Peyer's patch (tissue), 4 donors: Measurements from ENCODE around the gene RCOR1. TPM values are rescaled to one million over a fixed set of nuclear protein-coding genes. Genes with fewer than 3 reads are reported as not detected.

ENCODE experiments used
- DNase-seq, 3 donors: peaks; one replicate each; pipeline ENCODE4 v3.0.0-alpha.2; 2017 to 2019
- H3K27ac ChIP-seq, 4 donors: fragments of 200-600 bp; sonication (generic); one replicate each; pipeline ENCODE4 v1.5.1; 2016 to 2019
- H3K27me3 ChIP-seq, 2 donors: fragments of 200-600 bp; sonication (generic); one replicate each; pipeline ENCODE4 v1.5.1; 2019
- H3K36me3 ChIP-seq, 3 donors: fragments of 200-600 bp; sonication (generic); one replicate each; pipeline ENCODE4 v1.5.1; 2016 to 2019
- H3K4me1 ChIP-seq, 4 donors: fragments of 200-600 bp; sonication (generic); one replicate each; pipeline ENCODE4 v1.5.1; 2016 to 2019
- H3K4me3 ChIP-seq, 4 donors: fragments of 200-600 bp; sonication (generic); 1 replicate in 3 of 4; 2 replicates in 1 of 4; pipeline ENCODE4 v1.5.1; 2016 to 2019; ENCODE audit warnings: mild to moderate bottlenecking in 1 of 4
- H3K9me3 ChIP-seq, 4 donors: fragments of 200-600 bp; sonication (generic); one replicate each; pipeline ENCODE4 v1.5.1; 2016 to 2019; ENCODE audit warnings: mild to moderate bottlenecking in 1 of 4
- POLR2A ChIP-seq, 2 donors: fragments of 450-650 bp; IDR thresholded peaks; one replicate each; pipeline ENCODE4 v1.5.1; 2017; ENCODE audit warnings: antibody characterized with exemption in 2 of 2, mild to moderate bottlenecking in 2 of 2, moderate library complexity in 2 of 2
- total RNA-seq, 4 donors: library from RNA; depleted of rRNA; stranded (reverse); fragments of >200 nt; gene quantifications; one replicate each; pipeline ENCODE4 v1.1.0, GENCODE V29; 2016
- TF ChIP-seq, protein P1 (sequence below), 6 experiments: fragments of 450-650 bp in 4 of 6; fragments of 200-600 bp in 2 of 6; sonication (generic) in 1 of 6; IDR thresholded peaks; one replicate each; pipeline ENCODE4 v1.5.1; 2017 to 2019; ENCODE audit warnings: antibody characterized with exemption in 6 of 6, mild to moderate bottlenecking in 3 of 6, moderate library complexity in 1 of 6

RCOR1 gene
- total RNA-seq, 4 donors from 2014 or later = 16.5 to 26.3 (median 21.1) TPM

DNA sequence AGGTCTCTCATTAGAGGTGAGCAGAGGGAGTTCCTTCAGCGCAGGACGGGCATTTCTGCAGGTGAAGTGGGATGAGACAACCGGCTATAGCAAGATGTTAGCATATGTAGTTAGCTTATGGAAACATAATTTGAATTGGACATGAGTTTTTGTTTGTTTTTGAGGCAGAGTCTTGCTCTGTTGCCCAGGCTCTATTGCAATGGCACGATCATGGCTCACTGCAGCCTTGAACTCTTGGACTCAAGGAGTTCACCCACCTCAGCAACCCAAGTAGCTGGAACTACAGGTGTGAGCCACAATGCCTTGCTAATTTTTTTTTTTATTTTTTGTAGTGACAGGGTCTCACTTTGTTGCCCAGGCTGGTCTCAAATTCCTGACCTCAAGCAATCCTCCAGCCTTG, 69.2 kb downstream of the RCOR1 start:
- Histone ChIP-seq H3K4me3 (no peak overlapping the region), H3K4me1 (no peaks in the 10 kb centered on the region), H3K27ac (no peak overlapping the region), H3K36me3 (no peaks in the 10 kb centered on the region), H3K9me3 (no peaks in the 10 kb centered on the region), H3K27me3 (no peaks in the 10 kb centered on the region)
- TF ChIP-seq, protein P1, sequence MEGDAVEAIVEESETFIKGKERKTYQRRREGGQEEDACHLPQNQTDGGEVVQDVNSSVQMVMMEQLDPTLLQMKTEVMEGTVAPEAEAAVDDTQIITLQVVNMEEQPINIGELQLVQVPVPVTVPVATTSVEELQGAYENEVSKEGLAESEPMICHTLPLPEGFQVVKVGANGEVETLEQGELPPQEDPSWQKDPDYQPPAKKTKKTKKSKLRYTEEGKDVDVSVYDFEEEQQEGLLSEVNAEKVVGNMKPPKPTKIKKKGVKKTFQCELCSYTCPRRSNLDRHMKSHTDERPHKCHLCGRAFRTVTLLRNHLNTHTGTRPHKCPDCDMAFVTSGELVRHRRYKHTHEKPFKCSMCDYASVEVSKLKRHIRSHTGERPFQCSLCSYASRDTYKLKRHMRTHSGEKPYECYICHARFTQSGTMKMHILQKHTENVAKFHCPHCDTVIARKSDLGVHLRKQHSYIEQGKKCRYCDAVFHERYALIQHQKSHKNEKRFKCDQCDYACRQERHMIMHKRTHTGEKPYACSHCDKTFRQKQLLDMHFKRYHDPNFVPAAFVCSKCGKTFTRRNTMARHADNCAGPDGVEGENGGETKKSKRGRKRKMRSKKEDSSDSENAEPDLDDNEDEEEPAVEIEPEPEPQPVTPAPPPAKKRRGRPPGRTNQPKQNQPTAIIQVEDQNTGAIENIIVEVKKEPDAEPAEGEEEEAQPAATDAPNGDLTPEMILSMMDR (IDR thresholded peaks at IDR 0.05) = no peak
- no peak for TF ChIP-seq POLR2A (IDR thresholded peaks at IDR 0.05)
- DNase-seq = no peak

DNA sequence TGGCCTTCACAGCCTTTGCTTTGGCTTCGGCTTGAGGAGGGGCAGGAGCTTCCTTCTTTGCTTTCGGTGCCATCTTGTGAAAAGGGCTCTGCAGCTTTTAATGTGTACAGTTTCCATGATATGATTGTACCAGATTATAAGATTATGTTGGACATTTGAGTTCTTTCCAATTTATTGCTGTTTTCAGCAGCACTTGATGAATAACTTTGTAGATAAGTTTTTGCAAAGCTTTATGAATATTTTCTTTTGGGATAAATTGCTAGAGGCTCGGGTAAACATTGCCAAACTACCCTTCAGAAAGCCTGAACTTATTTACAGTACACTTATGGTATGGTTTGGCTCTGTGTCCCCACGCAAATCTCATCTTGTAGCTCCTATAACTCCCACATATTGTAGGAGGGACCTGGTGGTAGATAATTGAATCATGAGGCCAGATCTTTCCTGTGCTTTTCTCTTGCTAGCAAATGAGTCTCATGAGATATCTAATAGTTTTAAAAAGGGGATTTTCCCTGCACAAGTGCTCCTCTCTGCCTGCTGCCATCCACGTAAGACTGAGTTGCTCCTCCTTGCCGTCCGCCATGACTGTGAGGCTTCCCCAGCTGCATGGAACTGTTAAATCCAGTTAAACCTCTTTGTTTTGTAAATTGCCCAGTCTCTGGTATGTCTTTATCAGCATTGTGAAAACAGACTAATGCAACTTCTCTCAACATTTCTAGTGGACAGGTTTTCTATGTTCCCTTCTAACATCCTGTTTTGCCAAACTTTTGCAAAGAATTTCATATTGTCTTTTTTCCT, 70.4 kb downstream of the RCOR1 start:
- Histone ChIP-seq H3K27me3 (no peaks in the 10 kb centered on the region), H3K9me3 (no peaks in the 10 kb centered on the region), H3K27ac (no peak overlapping the region), H3K4me3 (no peak overlapping the region), H3K4me1 (no peaks in the 10 kb centered on the region), H3K36me3 (no peaks in the 10 kb centered on the region)
- no peak for TF ChIP-seq POLR2A (IDR thresholded peaks at IDR 0.05)
- TF ChIP-seq, protein P1 (IDR thresholded peaks at IDR 0.05) = no peak
- no peak for DNase-seq

DNA sequence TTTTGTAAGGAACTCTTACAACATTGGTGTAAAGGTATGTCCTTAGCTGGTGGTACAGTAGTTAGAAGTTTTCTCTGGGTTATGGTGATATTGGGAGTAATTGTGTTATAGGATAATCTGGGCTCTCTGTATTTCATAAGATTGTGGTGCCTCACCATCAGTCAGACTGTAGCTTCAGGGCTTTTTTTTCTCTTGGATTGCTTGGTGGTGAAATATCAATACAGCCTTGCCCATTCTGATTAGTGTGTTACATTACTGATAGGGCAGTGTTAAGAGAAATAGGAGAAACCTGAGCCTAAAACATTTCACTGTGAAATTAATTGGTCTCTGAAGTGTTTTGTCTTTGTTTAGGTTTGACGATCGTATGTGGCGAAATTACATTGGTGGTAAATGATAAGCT, 71.0 kb downstream of the RCOR1 start:
- Histone ChIP-seq H3K4me1 (no peaks in the 10 kb centered on the region), H3K4me3 (no peak overlapping the region), H3K36me3 (no peaks in the 10 kb centered on the region), H3K27ac (no peak overlapping the region), H3K27me3 (no peaks in the 10 kb centered on the region), H3K9me3 (no peaks in the 10 kb centered on the region)
- DNase-seq = no peak
- TF ChIP-seq, protein P1 (IDR thresholded peaks at IDR 0.05) = no peak
- TF ChIP-seq POLR2A (IDR thresholded peaks at IDR 0.05) = no peak

DNA sequence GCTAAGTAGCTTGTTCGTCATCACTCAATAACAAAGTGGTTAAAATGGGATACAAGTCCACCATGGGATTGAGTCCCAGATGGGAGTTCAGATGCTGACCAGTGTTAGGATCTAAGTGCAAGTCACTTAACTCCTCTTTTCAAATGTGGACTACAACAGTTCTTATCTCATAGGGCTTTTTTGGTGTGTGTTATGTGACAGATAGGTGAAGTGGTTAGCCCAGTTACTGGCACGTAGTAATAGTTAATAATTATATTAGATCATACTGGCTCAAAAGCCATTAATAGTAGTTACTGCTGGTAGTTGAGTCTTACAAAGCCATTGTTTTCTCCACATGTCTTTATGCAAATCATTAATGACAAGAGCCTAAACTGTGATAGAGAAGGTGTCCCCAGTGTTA, 73.2 kb downstream of the RCOR1 start:
- TF ChIP-seq, protein P1 (IDR thresholded peaks at IDR 0.05) = no peak
- TF ChIP-seq POLR2A (IDR thresholded peaks at IDR 0.05) = no peak
- Histone ChIP-seq H3K9me3 (no peaks in the 10 kb centered on the region), H3K4me1 (no peaks in the 10 kb centered on the region), H3K36me3 (no peaks in the 10 kb centered on the region), H3K27ac (no peak overlapping the region), H3K27me3 (no peaks in the 10 kb centered on the region), H3K4me3 (no peak overlapping the region)
- no peak for DNase-seq

DNA sequence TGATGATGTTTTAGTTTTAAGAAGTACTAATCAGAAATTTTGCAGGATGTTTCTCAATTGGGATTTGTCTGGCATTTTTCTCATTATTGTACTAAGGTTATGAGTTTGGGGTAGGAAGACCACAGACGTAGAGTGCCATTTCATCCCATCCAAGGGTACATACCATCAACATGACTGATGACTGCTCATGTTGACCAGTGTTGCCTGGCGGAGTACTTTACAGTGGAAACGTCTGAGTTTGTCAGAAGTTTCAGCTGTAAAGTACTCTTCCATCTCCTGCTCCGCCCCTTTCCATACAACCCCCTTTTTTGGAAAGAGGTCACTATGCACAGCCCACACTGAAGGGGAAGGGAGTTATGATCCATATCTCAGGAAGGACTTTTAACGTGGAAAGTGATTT, 74.2 kb downstream of the RCOR1 start:
- no peaks in the 10 kb centered on the region for H3K36me3 ChIP-seq
- DNase-seq = no peak
- H3K9me3 ChIP-seq = no peaks in the 10 kb centered on the region
- no peak overlapping the region for H3K27ac ChIP-seq
- H3K4me3 ChIP-seq = no peak overlapping the region
- TF ChIP-seq POLR2A (IDR thresholded peaks at IDR 0.05) = no peak
- TF ChIP-seq, protein P1 (IDR thresholded peaks at IDR 0.05) = no peak
- no peaks in the 10 kb centered on the region for H3K27me3 ChIP-seq
- no peaks in the 10 kb centered on the region for H3K4me1 ChIP-seq
